Measurements from ENCODE around the gene CDO1. TPM values are rescaled to one million over a fixed set of nuclear protein-coding genes. Genes with fewer than 3 reads are reported as not detected.
A peak's percentile ranks its signal among the peaks of the same experiment; 100 is the strongest.

Gene CDO1
- total RNA-seq, 6 donors from 2014 or later, result 2.3 to 14.4 (median 6.9) TPM

DNA sequence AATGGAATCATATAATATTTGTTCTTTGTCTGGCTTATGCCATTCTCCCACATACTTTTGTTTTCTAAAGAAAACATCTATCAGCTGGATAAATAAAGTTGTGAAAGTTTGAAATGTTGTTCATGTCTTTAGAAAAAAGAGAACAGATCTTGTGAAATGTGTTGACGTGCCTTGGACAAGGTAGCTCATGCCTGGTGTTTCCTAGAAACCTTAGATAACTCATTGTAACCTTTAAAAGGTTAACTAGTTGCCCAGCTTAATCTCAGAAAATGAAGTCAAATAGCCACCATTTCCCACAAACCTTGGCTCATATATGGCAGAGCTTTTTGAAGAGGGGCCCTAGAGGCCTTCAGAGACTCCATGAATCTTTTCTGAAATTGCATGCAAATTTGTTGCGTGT, 15.3 kb downstream of the CDO1 start:
- H3K27me3 ChIP-seq, result no peaks in the 10 kb centered on the region
- DNase-seq (no peak), ATAC-seq (ENCODE audit: low FRiP score in 2 of 2) (no peak)
- H3K9me3 ChIP-seq, result no peaks in the 10 kb centered on the region
- TF ChIP-seq EP300 (IDR thresholded peaks at IDR 0.05) (no peak), POLR2A (IDR thresholded peaks at IDR 0.05) (no peak), POLR2AphosphoS5 (IDR thresholded peaks at IDR 0.05) (no peak)
- WGBS, 2 donors, result 90 to 92% methylated on average over 2 of the region's 2 CpGs
- no peak overlapping the region for H3K27ac ChIP-seq
- no peak overlapping the region for H3K4me3 ChIP-seq
- H3K4me1 ChIP-seq, result no peaks in the 10 kb centered on the region
- no peaks in the 10 kb centered on the region for H3K36me3 ChIP-seq

DNA sequence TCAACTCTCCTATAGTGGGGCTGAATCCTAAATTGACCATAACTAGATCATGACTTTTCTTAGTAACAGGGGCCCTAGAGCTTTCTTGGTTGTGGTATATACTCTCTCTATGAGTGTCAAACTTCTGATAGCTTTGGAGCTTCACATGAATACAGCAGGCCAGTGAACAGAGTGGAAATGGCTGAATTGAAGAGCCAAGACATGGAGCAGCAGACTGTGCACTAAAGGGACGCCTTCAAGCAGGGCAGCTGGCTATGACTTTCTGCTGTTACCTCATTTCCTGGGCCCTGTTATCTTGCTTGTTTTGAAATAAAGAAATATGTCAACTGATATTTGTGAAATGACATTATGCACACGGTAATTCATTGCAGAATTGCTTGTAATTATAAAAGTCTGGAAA, 16.4 kb downstream of the CDO1 start:
- Histone ChIP-seq H3K27me3 (no peaks in the 10 kb centered on the region), H3K4me3 (no peak overlapping the region), H3K27ac (no peak overlapping the region), H3K36me3 (no peaks in the 10 kb centered on the region), H3K9me3 (no peaks in the 10 kb centered on the region), H3K4me1 (no peaks in the 10 kb centered on the region)
- TF ChIP-seq, protein P1, sequence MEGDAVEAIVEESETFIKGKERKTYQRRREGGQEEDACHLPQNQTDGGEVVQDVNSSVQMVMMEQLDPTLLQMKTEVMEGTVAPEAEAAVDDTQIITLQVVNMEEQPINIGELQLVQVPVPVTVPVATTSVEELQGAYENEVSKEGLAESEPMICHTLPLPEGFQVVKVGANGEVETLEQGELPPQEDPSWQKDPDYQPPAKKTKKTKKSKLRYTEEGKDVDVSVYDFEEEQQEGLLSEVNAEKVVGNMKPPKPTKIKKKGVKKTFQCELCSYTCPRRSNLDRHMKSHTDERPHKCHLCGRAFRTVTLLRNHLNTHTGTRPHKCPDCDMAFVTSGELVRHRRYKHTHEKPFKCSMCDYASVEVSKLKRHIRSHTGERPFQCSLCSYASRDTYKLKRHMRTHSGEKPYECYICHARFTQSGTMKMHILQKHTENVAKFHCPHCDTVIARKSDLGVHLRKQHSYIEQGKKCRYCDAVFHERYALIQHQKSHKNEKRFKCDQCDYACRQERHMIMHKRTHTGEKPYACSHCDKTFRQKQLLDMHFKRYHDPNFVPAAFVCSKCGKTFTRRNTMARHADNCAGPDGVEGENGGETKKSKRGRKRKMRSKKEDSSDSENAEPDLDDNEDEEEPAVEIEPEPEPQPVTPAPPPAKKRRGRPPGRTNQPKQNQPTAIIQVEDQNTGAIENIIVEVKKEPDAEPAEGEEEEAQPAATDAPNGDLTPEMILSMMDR (IDR thresholded peaks at IDR 0.05), result no peak
- TF ChIP-seq POLR2AphosphoS5 (IDR thresholded peaks at IDR 0.05) (no peak), EP300 (IDR thresholded peaks at IDR 0.05) (no peak), POLR2A (IDR thresholded peaks at IDR 0.05) (no peak)
- no peak for DNase-seq
- WGBS, 2 donors, result 80 to 82% methylated on average over 2 of the region's 2 CpGs
- peak in 1 of 2 donors; percentile 61 for ATAC-seq (ENCODE audit: low FRiP score in 2 of 2)

DNA sequence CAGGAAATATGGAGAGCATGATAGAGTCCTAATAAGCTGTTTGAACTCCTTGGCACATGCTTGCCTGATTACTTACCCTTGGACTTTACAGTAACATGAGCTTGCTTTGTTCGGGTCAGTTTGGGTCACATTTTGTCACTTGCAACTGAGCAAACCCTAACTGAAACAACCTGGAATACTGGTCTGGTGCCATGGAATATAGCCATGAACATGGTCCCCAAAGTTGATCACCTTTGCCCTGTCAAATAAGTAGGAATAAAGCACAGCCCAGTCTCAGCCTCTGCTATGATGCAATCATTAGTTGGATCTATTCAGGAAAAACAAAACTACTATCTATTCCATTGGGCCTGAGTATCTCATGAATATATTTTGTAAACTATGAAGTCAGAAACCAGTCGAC, 18.2 kb downstream of the CDO1 start:
- Histone ChIP-seq H3K27ac (no peak overlapping the region), H3K4me3 (no peak overlapping the region), H3K27me3 (no peaks in the 10 kb centered on the region), H3K36me3 (no peaks in the 10 kb centered on the region), H3K4me1 (no peaks in the 10 kb centered on the region), H3K9me3 (no peaks in the 10 kb centered on the region)
- peak in 1 of 2 donors; percentile 19 for ATAC-seq (ENCODE audit: low FRiP score in 2 of 2)
- DNase-seq, result no peak
- 52% methylated on average over 2 of the region's 2 CpGs for WGBS, 2 donors
- TF ChIP-seq, protein P1 (IDR thresholded peaks at IDR 0.05), result no peak
- TF ChIP-seq POLR2A (IDR thresholded peaks at IDR 0.05) (no peak), EP300 (IDR thresholded peaks at IDR 0.05) (no peak), POLR2AphosphoS5 (IDR thresholded peaks at IDR 0.05) (no peak)

DNA sequence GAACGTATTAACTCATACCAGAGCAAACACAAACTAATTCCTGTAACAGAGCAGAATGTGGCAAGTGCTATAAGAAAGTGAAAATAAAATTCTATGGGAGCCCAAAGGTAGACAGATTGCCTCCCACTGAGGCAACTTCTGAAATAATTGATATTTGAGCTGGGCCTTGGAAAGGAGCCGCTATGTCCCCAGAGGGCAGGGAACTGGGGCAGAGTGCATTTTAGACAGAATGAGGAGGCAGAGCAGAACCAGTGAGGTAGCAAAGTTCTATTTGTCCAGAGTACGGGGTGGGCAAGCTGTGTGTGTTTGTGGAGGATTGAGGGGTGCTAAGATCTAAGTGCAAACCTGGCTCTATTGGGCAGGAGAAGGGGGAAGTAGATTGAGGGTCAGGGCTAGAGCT, 19.8 kb downstream of the CDO1 start:
- TF ChIP-seq POLR2AphosphoS5 (IDR thresholded peaks at IDR 0.05) (no peak), POLR2A (IDR thresholded peaks at IDR 0.05) (no peak), EP300 (IDR thresholded peaks at IDR 0.05) (no peak)
- TF ChIP-seq, protein P1 (IDR thresholded peaks at IDR 0.05), result no peak
- no peak for ATAC-seq (ENCODE audit: low FRiP score in 2 of 2)
- Histone ChIP-seq H3K9me3 (no peaks in the 10 kb centered on the region), H3K27ac (no peak overlapping the region), H3K4me3 (no peak overlapping the region), H3K27me3 (no peaks in the 10 kb centered on the region), H3K4me1 (no peaks in the 10 kb centered on the region), H3K36me3 (no peaks in the 10 kb centered on the region)
- WGBS, 2 donors, result 93 to 98% methylated on average over 3 of the region's 3 CpGs
- DNase-seq, result no peak

DNA sequence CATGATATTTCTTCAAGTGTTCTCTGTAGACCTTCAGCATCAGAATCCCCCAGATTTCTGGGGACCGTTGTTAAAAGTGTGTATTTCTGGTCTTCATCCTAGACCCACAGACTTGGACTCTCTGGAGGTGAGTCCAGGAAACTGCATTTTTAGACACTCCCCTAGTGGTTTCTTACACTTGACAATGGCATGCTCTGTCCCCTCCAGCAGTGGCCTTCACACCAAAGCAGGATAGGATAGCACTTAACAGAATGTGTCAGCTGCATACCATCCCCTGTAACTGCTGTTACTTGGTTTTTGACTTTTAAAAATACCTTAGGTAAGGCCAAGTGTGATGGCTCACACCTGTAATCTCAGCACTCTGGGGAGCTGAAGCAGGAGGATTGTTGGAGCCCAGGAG, 20.8 kb downstream of the CDO1 start:
- DNase-seq, result no peak
- Histone ChIP-seq H3K27me3 (no peaks in the 10 kb centered on the region), H3K9me3 (no peaks in the 10 kb centered on the region), H3K4me3 (no peak overlapping the region), H3K27ac (no peak overlapping the region), H3K36me3 (no peaks in the 10 kb centered on the region), H3K4me1 (no peaks in the 10 kb centered on the region)
- WGBS, 2 donors, result 90 to 96% methylated on average over 1 of the region's 1 CpG
- no peak for ATAC-seq (ENCODE audit: low FRiP score in 2 of 2)
- TF ChIP-seq POLR2A (IDR thresholded peaks at IDR 0.05), result no peak
- no peak for TF ChIP-seq POLR2AphosphoS5 (IDR thresholded peaks at IDR 0.05)
- TF ChIP-seq, protein P1 (IDR thresholded peaks at IDR 0.05), result no peak
- no peak for TF ChIP-seq EP300 (IDR thresholded peaks at IDR 0.05)

All from upper lobe of left lung (tissue), 6 donors.